ENCODE results near the gene PTPDC1. TPM values are rescaled to one million over a fixed set of nuclear protein-coding genes. Genes with fewer than 3 reads are reported as not detected.

PTPDC1 gene
- total and polyA plus RNA-seq, 4 donors = 0.45 to 5.1 (median 1.1) TPM

DNA sequence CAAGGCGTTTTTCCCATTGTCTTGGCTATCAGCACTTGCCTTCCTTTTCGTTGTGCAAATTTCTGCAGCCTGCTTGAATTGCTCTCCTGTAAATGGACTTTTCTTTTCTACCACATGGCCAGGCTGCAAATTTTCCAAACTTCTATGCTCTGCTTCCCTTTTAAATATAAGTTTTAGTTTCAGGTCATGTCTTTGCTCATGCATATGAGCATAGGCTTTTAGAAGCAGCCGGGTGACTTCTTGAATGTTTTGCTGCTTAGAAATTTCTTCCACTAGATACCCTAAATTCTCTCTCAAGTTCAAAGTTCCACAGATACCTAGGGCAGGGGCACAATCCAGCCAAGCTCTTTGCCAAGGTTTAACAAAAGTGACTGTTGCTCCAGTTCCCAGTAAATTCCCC, 22.4 kb upstream of the PTPDC1 start:
- DNase-seq (ENCODE audit: low spot score) = no peak
- WGBS = 95% methylated on average over 3 of the region's 3 CpGs
- no peak for TF ChIP-seq EGR1 (IDR thresholded peaks at IDR 0.05; ENCODE audit: low read depth in 2 of 2)
- no peaks in the 10 kb centered on the region for H3K4me1 ChIP-seq (ENCODE audit: control insufficient read depth in 4 of 4, insufficient read depth in 4 of 4, low read length in 3 of 4)
- no peak overlapping the region for H3K4me3 ChIP-seq (ENCODE audit: low read depth in 1 of 3, low read length in 3 of 3)
- no peak overlapping the region for H3K9ac ChIP-seq (ENCODE audit: low read depth in 1 of 2, low read length in 2 of 2)
- H3K9me3 ChIP-seq (ENCODE audit: control insufficient read depth in 4 of 4, low read length in 3 of 4) = peaks cover 0 to 6% (median under 1%) of the 10 kb centered on the region in 4 donors
- H3K27me3 ChIP-seq (ENCODE audit: control insufficient read depth in 4 of 4, insufficient read depth in 4 of 4, low read length in 3 of 4) = no peaks in the 10 kb centered on the region
- H3K27ac ChIP-seq (ENCODE audit: low read depth in 1 of 2, low read length in 2 of 2) = no peak overlapping the region
- H3K36me3 ChIP-seq (ENCODE audit: control insufficient read depth in 4 of 4, insufficient read depth in 3 of 4, low read depth in 1 of 4, low read length in 3 of 4) = no peaks in the 10 kb centered on the region

DNA sequence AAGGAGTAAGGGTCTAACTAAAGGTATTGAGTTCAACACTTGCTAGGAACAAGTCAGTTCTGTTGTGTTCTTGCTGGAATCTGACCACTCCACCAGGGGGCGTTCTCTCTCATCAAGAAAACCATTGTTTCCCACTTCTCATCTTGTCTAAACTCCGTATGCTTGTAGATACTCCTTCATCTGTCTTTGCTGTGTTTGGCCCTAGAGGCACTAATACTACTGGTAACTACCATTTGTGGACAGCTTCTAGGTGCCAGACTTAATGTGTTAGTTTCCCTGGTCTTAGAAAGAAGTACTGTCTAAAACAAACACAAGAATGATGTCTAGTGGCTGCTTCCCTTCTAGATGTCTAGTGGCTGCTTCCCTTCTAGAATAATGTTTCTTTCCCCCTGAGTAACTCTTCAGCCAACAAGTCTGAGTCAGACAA, 18.7 kb upstream of the PTPDC1 start:
- H3K27me3 ChIP-seq (ENCODE audit: control insufficient read depth in 4 of 4, insufficient read depth in 4 of 4, low read length in 3 of 4) = no peaks in the 10 kb centered on the region
- no peaks in the 10 kb centered on the region for H3K4me1 ChIP-seq (ENCODE audit: control insufficient read depth in 4 of 4, insufficient read depth in 4 of 4, low read length in 3 of 4)
- DNase-seq (ENCODE audit: low spot score) = peak; percentile 76
- no peak overlapping the region for H3K27ac ChIP-seq (ENCODE audit: low read depth in 1 of 2, low read length in 2 of 2)
- H3K36me3 ChIP-seq (ENCODE audit: control insufficient read depth in 4 of 4, insufficient read depth in 3 of 4, low read depth in 1 of 4, low read length in 3 of 4) = no peaks in the 10 kb centered on the region
- H3K4me3 ChIP-seq (ENCODE audit: low read depth in 1 of 3, low read length in 3 of 3) = no peak overlapping the region
- TF ChIP-seq YY1 (IDR thresholded peaks at IDR 0.05) = no peak
- TF ChIP-seq, protein P1, sequence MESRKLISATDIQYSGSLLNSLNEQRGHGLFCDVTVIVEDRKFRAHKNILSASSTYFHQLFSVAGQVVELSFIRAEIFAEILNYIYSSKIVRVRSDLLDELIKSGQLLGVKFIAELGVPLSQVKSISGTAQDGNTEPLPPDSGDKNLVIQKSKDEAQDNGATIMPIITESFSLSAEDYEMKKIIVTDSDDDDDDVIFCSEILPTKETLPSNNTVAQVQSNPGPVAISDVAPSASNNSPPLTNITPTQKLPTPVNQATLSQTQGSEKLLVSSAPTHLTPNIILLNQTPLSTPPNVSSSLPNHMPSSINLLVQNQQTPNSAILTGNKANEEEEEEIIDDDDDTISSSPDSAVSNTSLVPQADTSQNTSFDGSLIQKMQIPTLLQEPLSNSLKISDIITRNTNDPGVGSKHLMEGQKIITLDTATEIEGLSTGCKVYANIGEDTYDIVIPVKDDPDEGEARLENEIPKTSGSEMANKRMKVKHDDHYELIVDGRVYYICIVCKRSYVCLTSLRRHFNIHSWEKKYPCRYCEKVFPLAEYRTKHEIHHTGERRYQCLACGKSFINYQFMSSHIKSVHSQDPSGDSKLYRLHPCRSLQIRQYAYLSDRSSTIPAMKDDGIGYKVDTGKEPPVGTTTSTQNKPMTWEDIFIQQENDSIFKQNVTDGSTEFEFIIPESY (IDR thresholded peaks at IDR 0.05) = no peak
- TF ChIP-seq, protein P2, sequence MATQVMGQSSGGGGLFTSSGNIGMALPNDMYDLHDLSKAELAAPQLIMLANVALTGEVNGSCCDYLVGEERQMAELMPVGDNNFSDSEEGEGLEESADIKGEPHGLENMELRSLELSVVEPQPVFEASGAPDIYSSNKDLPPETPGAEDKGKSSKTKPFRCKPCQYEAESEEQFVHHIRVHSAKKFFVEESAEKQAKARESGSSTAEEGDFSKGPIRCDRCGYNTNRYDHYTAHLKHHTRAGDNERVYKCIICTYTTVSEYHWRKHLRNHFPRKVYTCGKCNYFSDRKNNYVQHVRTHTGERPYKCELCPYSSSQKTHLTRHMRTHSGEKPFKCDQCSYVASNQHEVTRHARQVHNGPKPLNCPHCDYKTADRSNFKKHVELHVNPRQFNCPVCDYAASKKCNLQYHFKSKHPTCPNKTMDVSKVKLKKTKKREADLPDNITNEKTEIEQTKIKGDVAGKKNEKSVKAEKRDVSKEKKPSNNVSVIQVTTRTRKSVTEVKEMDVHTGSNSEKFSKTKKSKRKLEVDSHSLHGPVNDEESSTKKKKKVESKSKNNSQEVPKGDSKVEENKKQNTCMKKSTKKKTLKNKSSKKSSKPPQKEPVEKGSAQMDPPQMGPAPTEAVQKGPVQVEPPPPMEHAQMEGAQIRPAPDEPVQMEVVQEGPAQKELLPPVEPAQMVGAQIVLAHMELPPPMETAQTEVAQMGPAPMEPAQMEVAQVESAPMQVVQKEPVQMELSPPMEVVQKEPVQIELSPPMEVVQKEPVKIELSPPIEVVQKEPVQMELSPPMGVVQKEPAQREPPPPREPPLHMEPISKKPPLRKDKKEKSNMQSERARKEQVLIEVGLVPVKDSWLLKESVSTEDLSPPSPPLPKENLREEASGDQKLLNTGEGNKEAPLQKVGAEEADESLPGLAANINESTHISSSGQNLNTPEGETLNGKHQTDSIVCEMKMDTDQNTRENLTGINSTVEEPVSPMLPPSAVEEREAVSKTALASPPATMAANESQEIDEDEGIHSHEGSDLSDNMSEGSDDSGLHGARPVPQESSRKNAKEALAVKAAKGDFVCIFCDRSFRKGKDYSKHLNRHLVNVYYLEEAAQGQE (IDR thresholded peaks at IDR 0.05) = no peak
- no peak for TF ChIP-seq EGR1 (IDR thresholded peaks at IDR 0.05; ENCODE audit: low read depth in 2 of 2)
- TF ChIP-seq MAX (IDR thresholded peaks at IDR 0.05) = no peak
- peak; percentile 89 to 96 for TF ChIP-seq RAD21 (IDR thresholded peaks at IDR 0.05)
- TF ChIP-seq FOXA1 (IDR thresholded peaks at IDR 0.05) = no peak
- TF ChIP-seq, protein P3, sequence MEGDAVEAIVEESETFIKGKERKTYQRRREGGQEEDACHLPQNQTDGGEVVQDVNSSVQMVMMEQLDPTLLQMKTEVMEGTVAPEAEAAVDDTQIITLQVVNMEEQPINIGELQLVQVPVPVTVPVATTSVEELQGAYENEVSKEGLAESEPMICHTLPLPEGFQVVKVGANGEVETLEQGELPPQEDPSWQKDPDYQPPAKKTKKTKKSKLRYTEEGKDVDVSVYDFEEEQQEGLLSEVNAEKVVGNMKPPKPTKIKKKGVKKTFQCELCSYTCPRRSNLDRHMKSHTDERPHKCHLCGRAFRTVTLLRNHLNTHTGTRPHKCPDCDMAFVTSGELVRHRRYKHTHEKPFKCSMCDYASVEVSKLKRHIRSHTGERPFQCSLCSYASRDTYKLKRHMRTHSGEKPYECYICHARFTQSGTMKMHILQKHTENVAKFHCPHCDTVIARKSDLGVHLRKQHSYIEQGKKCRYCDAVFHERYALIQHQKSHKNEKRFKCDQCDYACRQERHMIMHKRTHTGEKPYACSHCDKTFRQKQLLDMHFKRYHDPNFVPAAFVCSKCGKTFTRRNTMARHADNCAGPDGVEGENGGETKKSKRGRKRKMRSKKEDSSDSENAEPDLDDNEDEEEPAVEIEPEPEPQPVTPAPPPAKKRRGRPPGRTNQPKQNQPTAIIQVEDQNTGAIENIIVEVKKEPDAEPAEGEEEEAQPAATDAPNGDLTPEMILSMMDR (IDR thresholded peaks at IDR 0.05; ENCODE audit: low read depth, low read length, missing input control) = peak; percentile 82
- TF ChIP-seq ATF3 (IDR thresholded peaks at IDR 0.05) = no peak
- TF ChIP-seq FOXA2 (IDR thresholded peaks at IDR 0.05) = no peak
- no peak for TF ChIP-seq JUND (IDR thresholded peaks at IDR 0.05)
- TF ChIP-seq RXRA (IDR thresholded peaks at IDR 0.05) = no peak
- no peak for TF ChIP-seq NR2F2 (IDR thresholded peaks at IDR 0.05)
- no peak for TF ChIP-seq HNF4G (IDR thresholded peaks at IDR 0.05)
- no peak for TF ChIP-seq TAF1 (conservative IDR thresholded peaks at IDR 0.05)
- no peak for TF ChIP-seq HNF4A (conservative IDR thresholded peaks at IDR 0.05)
- H3K9me3 ChIP-seq (ENCODE audit: control insufficient read depth in 4 of 4, low read length in 3 of 4) = peaks cover 0 to 6% (median under 1%) of the 10 kb centered on the region in 4 donors
- H3K9ac ChIP-seq (ENCODE audit: low read depth in 1 of 2, low read length in 2 of 2) = no peak overlapping the region
- 3% methylated on average over 2 of the region's 2 CpGs for WGBS
